Measurements from ENCODE around the gene CRYBB1. TPM values are rescaled to one million over a fixed set of nuclear protein-coding genes. Genes with fewer than 3 reads are reported as not detected.

CRYBB1 gene
- total and polyA plus RNA-seq, 4 donors: 0.17 to 2.3 (median 0.32) TPM; not detected in 1

GRCh38 chr22:26606611-26607010, 11.2 kb downstream of the CRYBB1 start:
- WGBS: 93% methylated on average over 4 of the region's 4 CpGs
- TF ChIP-seq MAX (IDR thresholded peaks at IDR 0.05): no peak
- no peak for TF ChIP-seq REST (IDR thresholded peaks at IDR 0.05)
- TF ChIP-seq CTCF (IDR thresholded peaks at IDR 0.05; ENCODE audit: low read depth, low read length, missing input control): no peak
- no peak for TF ChIP-seq FOXA1 (IDR thresholded peaks at IDR 0.05)
- no peak for TF ChIP-seq HNF4A (conservative IDR thresholded peaks at IDR 0.05)
- Histone ChIP-seq H3K4me3 (ENCODE audit: low read depth in 1 of 3, low read length in 3 of 3) (no peak overlapping the region), H3K27ac (ENCODE audit: low read depth in 1 of 2, low read length in 2 of 2) (no peak overlapping the region), H3K9me3 (ENCODE audit: control insufficient read depth in 4 of 4, low read length in 3 of 4) (no peaks in the 10 kb centered on the region), H3K36me3 (ENCODE audit: control insufficient read depth in 4 of 4, insufficient read depth in 3 of 4, low read depth in 1 of 4, low read length in 3 of 4) (no peaks in the 10 kb centered on the region), H3K27me3 (ENCODE audit: control insufficient read depth in 4 of 4, insufficient read depth in 4 of 4, low read length in 3 of 4) (no peaks in the 10 kb centered on the region), H3K9ac (ENCODE audit: low read depth in 1 of 2, low read length in 2 of 2) (no peak overlapping the region), H3K4me1 (ENCODE audit: control insufficient read depth in 4 of 4, insufficient read depth in 4 of 4, low read length in 3 of 4) (no peaks in the 10 kb centered on the region)
- DNase-seq (ENCODE audit: low spot score): no peak

- Histone ChIP-seq H3K9ac (ENCODE audit: low read depth in 1 of 2, low read length in 2 of 2) (no peak overlapping the region), H3K9me3 (ENCODE audit: control insufficient read depth in 4 of 4, low read length in 3 of 4) (no peaks in the 10 kb centered on the region), H3K36me3 (ENCODE audit: control insufficient read depth in 4 of 4, insufficient read depth in 3 of 4, low read depth in 1 of 4, low read length in 3 of 4) (no peaks in the 10 kb centered on the region), H3K4me3 (ENCODE audit: low read depth in 1 of 3, low read length in 3 of 3) (no peak overlapping the region), H3K27ac (ENCODE audit: low read depth in 1 of 2, low read length in 2 of 2) (no peak overlapping the region), H3K4me1 (ENCODE audit: control insufficient read depth in 4 of 4, insufficient read depth in 4 of 4, low read length in 3 of 4) (no peaks in the 10 kb centered on the region), H3K27me3 (ENCODE audit: control insufficient read depth in 4 of 4, insufficient read depth in 4 of 4, low read length in 3 of 4) (no peaks in the 10 kb centered on the region)
- TF ChIP-seq ZBTB33 (IDR thresholded peaks at IDR 0.05) (no peak), TAF1 (conservative IDR thresholded peaks at IDR 0.05) (no peak), FOXA2 (IDR thresholded peaks at IDR 0.05) (no peak), SP1 (IDR thresholded peaks at IDR 0.05) (no peak), JUND (IDR thresholded peaks at IDR 0.05) (no peak), HNF4A (conservative IDR thresholded peaks at IDR 0.05) (no peak), FOXA1 (IDR thresholded peaks at IDR 0.05) (no peak), CTCF (IDR thresholded peaks at IDR 0.05; ENCODE audit: low read depth, low read length, missing input control) (no peak), NR2F2 (IDR thresholded peaks at IDR 0.05) (no peak)
- DNase-seq (ENCODE audit: low spot score): no peak
- 85% methylated on average over 1 of the region's 1 CpG for WGBS
Observed at GRCh38 chr22:26604368-26604767, 13.5 kb downstream of the CRYBB1 start.

All from liver (tissue), 9 donors.